Fibroblast of skin of right quadriceps (primary cell): ENCODE results near the gene FAM193A.
"Not testable (repeated sequence)": the region's sequence is repeated elsewhere in the genome, so short reads cannot be mapped to it uniquely, and the experiment has no call there.

ENCODE experiments used
- DNase-seq: peaks from one replicate; pipeline ENCODE4 v3.0.0-alpha.2; 2013

FAM193A gene

DNA sequence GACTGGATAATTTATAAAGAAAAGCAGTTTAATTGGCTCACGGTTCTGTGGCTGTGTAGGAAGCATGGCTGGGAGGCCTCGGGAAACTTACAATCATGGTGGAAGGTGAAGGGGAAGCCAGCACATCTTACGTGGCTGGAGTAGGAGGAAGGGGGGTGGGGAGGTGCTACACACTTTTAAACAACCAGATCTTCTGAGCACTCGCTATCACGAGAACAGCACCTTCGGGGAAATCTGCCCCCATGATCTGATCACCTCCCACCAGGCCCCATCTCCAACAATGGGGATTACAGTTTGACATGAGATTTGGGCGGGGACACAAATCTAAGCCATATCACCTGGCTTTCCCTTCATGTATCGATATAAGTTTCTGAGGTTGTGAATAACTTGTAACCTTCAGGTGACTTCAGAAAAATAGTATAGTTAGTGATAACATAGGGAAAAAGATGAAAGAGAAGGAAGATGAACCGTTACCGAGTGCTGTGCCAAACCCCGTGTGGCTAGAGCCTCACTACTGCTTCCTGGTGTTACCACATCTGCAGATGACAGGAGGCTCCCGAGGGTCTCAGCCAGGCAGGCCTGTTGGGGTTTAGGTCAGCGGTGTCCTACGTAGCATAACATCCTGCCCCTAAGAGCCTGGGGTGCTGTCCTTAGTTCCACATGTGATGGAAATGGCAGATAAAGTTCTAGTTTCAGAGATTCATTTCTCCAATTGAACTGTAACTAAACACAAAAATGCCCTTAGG is 116.1 kb downstream of the FAM193A start:
- no peak for DNase-seq

DNA sequence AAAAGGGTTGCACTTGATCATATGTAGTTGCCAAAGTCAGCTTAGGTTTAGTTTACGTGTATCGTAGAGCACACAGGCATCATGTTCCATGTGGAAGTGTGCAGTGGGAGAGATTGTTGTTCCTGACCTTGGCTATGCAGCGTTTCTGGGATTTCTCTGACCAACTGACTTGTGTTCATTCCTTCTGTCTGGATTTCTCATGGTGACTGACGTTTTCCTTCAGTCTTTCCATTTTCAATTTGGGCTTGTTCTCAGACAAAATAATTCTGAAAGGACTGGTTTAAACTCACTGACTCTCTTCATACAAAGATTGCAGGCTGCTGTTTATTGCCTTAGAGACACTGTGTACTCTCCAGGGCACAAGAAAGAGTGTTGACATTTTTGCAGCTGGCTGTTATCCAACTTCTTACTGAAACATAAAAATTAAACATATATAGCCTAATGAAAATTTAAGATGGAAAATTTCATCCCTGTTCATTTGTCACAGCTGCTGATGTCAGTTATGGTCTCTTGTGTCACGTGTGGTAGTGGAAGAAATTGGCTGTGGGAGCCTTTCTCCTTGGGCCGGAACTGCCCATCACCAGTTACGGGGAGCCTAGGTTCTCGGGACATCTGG is 124.3 kb downstream of the FAM193A start:
- no peak for DNase-seq

- DNase-seq: peak; percentile 70
These were observed 126.2 kb downstream of the FAM193A start for GRCh38 chr4:2662598-2662997.

DNA sequence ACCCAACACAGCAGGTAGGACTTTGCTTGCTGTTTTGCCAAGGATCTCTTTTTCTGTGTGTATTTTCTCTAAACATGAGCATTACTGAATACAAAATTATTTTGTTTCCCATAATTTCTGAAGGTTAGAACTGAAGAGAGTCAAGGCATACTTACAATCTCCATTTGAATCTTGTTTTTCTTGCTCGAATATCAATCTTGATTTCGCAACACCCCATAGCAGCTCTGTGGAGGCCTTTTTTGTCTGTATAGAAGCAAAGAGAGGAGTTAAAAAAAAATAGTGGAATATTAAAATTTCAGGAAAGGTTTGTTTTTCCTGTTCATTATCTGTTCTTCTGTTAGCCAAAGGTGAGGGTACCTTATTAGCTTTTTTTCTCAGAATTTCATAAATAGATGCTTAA is 126.8 kb downstream of the FAM193A start:
- no peak for DNase-seq

GRCh38 chr4:2666722-2667247 is 130.3 kb downstream of the FAM193A start:
- DNase-seq: no peak

- DNase-seq: no peak
These were observed 131.0 kb downstream of the FAM193A start for GRCh38 chr4:2667428-2667827.

- DNase-seq: no peak
These were observed 134.9 kb downstream of the FAM193A start for GRCh38 chr4:2671267-2671895.

DNA sequence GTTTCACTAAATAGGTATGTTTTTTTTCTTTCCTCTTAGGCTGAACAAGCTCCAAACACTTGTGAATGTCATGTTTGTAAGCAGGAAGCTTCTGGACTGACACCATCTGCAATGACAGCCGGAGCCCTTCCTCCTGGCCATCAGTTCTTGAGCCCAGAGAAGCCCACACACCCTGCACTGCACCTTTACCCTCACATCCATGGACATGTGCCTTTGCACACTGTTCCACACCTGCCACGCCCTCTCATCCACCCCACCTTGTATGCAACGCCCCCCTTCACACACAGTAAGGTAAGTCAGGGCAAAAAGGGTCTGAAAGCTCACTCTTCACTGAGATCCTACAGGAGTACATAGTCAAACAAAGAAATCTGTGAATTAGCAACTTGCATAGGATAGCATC is 135.6 kb downstream of the FAM193A start:
- no peak for DNase-seq

GRCh38 chr4:2672700-2673099 is 136.3 kb downstream of the FAM193A start:
- DNase-seq: no peak

GRCh38 chr4:2673157-2673556 is 136.7 kb downstream of the FAM193A start:
- no peak for DNase-seq

DNA sequence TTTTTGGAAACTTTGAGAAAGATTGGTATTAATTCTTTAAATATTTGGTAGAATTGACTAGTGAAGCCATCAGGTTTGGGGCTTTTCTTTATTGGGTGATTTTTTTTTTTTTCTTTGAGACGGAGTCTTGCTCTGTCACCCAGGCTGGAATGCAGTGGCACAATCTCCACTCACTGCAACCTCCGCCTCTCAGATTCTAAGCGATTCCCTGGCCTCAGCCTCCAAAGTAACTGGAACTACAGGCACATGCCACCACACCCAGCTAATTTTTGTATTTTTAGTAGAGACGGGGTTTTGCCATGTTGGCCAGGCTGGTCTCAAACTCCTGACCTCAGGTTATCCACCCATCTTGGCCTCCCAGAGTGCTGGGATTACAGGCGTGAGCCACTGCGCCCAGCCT is 143.3 kb downstream of the FAM193A start:
- DNase-seq: not testable (repeated sequence)

DNA sequence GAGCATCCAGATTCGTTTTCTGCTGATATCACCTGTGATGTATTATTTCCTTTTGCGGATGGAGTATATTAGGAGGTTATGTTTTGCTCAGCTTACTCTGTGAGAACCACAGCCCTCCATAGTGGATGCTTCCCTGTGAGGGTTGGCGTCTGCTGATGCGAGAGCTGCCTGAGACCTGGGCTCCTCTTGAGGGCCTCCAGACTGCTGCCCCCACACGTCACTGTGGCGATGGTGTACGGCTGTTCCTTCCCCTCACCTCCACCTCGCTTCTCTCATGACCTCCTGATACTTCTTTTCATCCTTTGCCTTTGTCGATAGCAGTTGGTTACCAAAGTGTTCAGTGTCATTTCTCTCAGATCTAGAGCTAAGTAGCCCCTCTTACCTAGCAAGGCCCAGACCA is 148.0 kb downstream of the FAM193A start:
- no peak for DNase-seq

GRCh38 chr4:2685541-2685940 is 149.1 kb downstream of the FAM193A start:
- peak; percentile 36 for DNase-seq

- DNase-seq: no peak
These were observed 150.2 kb downstream of the FAM193A start for GRCh38 chr4:2686379-2687265.

- no peak for DNase-seq
These were observed 151.8 kb downstream of the FAM193A start for GRCh38 chr4:2688281-2688680.

DNA sequence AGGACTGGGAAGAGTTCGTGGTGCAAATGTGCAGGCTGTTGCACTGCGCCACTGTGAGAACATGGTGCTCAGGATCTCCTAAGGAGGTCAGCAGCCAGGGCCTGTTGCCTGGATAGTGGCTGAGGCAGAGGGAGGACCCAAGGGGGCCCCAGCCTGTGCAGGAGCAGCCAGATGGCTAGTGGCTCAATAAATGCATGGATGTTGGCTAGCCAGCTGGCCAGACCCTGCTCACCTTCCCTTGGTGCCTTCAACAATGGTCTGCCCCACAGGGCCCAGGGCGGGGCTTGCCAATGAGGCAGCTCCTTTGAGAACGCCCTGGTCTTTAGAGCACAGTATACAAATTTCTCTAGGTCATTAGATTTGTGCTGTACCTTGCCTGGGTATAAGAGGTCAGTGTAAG is 152.2 kb downstream of the FAM193A start:
- DNase-seq: no peak

- peak; percentile 41 for DNase-seq
These were observed 152.7 kb downstream of the FAM193A start for GRCh38 chr4:2689114-2689513.

DNA sequence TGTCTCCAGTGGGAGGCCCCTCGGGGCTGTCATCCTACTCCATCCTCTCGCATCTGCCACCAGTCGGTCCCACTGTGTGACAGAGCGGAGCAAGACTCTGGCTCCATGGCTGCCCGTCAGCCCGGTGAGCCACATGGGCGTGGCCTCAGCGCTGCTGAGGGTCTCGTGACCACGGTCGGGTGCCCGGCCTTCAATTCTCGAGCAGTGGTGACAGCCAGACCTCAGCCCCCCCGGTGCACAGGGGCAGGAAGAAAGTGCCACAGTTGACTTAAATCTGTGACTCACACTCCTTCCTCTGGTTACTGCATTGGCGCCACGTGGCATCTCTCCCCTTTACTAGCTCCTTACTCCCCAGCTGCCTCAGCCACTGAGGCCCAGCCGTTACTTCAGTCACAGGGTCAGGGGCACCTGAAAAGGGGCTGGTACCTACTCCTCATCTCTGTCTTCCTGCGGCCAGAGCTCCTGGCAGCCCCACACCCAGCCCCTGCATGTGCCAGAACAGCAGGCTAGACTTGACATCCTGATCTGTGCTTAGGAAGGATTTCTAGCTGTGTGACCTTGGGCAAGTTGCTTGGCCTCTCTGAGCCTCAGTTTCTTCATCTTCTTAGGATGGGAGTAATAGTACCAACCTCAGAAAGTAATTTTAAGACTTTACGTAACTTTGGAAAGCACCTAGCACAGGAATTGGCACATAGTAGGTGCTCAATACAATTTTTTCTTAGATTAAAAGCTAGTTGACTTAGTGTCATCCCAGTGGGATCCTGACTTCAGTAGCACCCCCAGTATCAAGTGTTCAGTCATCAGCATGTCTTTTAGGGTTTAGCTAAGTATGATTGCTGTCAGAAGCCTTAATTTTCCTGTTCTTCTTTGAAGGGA is 153.6 kb downstream of the FAM193A start:
- no peak for DNase-seq

GRCh38 chr4:2691313-2691712 is 154.9 kb downstream of the FAM193A start:
- no peak for DNase-seq

DNA sequence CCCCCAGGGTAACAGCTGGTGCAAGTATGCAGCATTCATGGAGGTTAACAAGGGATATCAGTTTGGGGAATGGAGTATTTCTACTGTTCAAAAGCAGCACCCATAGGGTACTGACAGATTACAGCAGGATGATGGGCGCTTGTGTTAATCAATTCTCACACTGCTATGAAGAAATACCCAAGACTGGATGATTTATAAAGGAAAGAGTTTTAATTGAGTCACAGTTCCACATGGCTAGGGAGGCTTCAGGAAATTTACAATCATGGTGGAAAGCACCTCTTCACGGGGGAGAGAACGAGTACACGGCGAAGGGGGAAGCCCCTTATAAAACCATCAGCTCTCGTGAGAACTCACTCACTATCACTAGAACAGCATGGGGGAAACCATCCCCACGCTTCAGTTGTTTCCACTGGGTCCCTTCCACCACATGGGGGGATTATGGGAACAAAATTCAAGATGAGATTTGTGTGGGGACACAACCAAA is 155.5 kb downstream of the FAM193A start:
- DNase-seq: no peak

- DNase-seq: no peak
These were observed 158.2 kb downstream of the FAM193A start for GRCh38 chr4:2694691-2695090.
